NCI-H748 treated with DMSO at 0.1 percent for 48 hours (cell line): ENCODE results near the gene SHLD1.
"Not testable (repeated sequence)": the region's sequence is repeated elsewhere in the genome, so short reads cannot be mapped to it uniquely, and the experiment has no call there.

ENCODE experiments used
- DNase-seq: peaks from one replicate; lab custom pipeline; 2025; lab: John Stamatoyannopoulos, UW

Gene SHLD1

DNA sequence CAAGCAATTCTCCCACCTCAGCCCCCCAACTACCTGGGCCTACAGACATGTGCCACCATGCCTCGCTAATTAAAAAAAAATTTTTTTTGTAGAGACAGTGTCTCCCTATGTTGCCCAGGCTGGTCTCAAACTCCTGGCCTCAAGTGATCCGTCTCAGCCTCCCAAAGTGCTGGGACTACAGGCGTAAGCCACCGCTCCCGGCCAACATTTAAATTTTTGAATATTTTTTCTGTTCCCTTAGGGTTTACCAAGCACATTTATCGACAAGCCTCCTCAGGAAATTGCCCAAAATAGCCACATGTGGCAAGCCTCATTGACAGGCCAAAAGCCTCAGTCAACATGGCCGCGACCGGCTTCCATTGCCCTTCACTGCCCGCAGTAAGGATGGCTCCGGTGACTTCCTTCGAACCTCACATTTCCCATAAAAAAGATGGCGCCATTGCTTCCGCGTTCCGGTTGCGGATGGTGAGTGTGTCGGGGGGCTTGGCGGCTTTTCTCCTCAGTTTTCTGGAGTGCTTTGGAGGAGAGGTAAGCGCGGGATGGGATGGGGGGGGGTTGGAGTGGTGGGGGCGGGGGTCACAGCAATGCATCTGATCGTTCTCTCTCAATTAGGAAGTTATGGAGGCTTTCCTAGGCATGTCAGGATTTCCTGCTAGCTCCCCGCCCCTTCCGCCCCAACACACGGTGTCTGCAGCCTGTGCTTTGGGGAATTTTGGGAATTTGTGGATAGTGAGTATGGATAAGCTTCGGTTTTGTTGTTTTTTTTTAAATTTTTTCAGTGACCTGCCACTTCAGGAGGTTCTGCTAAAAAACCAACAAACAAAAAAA, at the start of gene SHLD1:
SHLD1 (plus strand) TSS at position 450 of the 828 bp plus-strand sequence. CDS start 22,465 bp downstream, outside the sequence.
- peak; percentile 98 for DNase-seq

- not testable (repeated sequence) for DNase-seq
Measured at GRCh38 chr20:5702339-5702738, 47.9 kb upstream of the SHLD1 start.

DNA sequence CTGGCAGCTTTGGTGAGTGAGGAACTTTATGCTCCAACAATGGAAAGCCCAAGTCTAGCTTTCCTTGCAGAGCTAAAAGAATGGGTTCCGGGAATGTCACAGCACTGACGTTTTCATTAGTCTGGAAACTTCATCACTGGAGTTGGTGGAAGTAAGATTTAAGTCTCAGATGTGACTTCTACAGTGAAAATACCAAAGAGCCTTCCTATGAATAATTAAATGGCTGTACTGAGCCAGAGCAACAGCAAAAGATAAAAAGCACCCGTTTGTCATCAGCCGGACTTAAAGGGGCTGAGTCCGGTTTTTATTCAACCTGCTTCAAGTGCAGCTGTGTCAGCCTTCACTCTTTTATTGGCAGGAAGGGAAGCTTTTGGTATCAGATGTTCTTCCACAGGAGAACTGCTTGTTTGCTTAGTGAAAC, 46.5 kb upstream of the SHLD1 start:
- peak; percentile 30 for DNase-seq

- DNase-seq, result no peak
Measured at GRCh38 chr20:5705827-5706226, 44.4 kb upstream of the SHLD1 start.

- no peak for DNase-seq
Measured at GRCh38 chr20:5706797-5707196, 43.4 kb upstream of the SHLD1 start.

GRCh38 chr20:5710551-5710950, 39.6 kb upstream of the SHLD1 start:
- no peak for DNase-seq

DNA sequence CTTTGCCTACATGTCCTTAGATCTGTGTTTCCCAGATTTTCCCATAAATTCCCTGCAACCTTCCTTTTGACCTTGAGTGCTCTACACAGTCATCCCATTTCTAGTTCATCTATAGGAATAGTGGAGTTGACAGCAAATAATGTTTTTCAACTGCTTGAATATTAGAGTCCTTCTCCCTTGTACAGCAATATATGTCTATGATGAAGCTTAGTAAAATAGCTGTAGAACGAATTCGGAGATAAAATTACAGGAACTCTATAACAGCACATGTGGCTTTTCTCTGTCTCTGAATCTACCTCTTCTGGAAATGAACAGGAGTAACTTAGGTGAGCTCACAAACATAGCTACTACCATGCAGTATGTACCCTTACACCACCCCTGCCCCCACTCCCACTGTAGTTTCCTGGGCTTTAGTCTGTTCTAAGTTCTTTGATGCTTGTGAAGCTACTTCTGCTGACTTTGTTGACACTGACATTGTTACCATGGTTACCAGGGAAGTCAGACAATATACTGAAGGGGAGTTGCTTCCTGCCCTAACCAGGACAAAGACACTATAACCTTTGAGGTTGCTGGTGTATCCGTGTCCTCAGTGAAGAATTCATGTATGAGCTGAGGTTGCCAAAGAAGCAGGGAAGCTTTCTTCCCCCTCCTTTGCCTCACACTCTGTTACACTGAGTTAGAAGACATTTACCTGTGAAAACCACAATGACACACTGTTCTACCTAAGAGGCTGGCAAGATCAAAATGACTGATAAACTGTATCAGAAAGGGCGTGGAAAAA, 35.8 kb upstream of the SHLD1 start:
- no peak for DNase-seq

DNA sequence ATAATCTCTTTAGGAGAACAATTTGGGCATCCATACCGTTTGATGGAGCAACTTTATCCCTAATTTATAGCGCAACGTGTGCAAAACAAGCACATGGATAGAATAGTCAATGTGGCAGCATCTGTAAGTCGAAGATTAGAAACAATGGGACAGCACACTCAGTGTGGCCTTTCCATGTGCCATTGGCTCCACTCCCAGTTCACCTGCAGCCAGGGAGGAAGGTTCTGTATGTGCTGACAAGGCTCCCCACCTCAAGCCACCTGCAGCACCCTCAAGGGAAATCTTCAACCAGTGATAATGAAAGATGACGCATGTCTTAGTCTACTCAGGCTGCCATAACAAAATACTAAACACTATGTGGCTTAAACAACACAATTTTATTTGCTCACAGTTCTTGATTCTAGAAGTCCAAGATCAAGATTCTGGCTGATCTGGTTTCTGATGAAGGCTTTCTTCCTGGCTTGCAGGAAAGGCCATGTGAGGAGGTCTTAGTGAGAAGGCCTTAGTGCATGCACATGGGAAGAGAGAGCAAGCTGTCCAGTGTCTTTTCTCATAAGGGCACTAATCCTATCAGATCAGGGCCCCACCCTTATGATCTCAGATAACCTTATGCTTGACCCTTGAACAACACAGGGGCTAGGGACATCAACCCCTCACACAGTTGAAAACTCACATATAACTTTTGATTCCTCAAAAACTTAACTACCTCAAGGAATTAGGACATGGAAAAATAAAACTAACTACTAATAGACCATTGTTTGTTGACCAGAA, 34.9 kb upstream of the SHLD1 start:
- DNase-seq, result no peak

DNA sequence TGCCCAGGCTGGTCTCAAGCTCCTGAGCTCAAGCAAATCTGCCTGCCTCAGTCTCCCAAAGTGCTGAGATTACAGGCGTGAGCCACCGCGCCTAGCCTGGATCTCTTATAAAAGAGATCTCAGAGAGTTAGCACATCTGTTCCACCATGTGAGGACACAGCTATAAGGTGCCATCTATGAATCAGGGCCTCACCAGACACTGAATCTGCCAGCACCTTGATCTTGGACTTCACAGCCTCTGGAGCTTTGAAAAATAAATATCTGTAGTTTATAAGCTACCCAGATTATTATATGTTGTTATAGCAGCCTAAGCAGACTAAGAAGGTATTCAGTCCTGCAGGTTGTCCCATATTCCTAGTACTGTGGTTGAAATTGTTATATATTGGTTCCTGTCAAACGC, 33.2 kb upstream of the SHLD1 start:
- no peak for DNase-seq

DNA sequence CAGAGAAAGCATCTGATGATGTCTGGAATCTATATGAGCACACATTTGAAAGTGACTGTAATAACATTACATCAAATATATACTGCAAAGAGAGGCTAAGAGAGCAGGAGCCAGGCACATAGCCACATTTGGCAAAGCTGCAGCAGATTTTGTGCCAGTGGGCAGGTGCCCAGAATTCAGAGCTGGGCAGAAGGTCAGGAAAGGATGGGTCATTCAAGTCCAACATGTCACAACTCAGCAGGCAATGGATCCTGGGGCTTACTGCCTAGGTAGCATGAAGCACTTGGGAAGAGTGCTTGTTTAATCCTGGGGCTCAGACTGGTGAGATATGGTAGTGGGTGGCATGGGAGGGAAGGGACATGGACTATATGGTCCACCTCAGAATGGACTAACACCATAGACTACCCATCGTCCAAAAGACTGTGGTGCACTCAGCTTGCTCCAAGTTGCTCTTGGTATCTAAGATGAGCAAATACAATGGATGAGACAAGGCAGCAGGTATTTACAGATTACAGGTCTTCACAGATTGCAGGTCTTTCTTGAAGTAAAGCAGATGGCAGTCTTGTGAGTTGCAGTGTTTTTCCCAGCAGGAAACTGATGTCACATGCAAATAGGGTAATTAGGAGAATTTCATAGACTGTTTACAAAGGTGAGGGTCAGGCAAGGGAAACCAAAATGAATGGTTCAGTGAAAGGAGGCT, 31.2 kb upstream of the SHLD1 start:
- no peak for DNase-seq

DNA sequence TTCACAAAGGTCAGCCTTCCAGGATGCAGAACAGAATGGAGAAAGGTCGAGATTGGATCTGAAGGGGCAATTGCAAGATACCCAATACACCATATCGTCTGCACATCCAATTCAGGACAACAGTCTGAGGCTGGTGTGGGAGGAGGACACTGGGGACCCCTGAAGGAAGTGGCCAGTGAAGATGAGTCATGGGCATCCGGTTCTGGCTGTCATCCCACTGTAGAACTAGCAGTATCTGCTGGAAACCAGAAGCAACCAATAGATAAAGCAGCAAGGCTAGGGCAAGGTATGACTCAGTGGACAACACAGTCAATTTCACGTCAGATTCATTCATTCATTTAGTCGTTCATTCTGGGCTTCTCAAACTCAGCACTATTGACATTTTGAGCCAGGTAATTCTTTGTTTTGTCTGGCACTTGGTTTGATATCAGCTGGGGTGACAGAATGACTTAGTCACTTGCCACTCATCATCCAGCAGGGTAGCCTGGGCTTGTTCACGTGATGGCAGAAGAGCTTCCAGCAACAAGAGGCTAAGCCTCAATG, 30.3 kb upstream of the SHLD1 start:
- no peak for DNase-seq

- DNase-seq, result no peak
Measured at GRCh38 chr20:5720696-5721095, 29.5 kb upstream of the SHLD1 start.

- not testable (repeated sequence) for DNase-seq
Measured at GRCh38 chr20:5721356-5721755, 28.8 kb upstream of the SHLD1 start.

DNA sequence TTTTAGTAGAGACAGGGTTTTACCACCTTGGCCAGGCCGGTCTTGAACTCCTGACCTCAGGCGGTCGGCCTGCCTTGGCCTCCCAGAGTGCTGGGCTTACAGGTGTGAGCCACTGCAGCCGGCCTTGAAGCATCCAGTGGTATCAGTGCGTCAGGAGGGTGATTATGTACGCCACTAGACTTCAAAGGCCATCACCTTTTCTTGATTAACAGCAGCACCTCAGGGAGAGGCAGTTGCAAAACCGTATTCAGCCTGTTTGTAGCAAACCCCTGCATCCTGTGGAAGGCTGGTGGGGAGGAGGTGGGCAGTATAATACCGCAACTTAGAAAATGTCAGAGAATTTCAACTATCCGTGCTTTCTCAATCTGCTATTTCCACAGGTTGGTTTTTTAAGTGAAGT, 27.3 kb upstream of the SHLD1 start:
- no peak for DNase-seq

GRCh38 chr20:5725183-5725463, 25.1 kb upstream of the SHLD1 start:
- not testable (repeated sequence) for DNase-seq

GRCh38 chr20:5727018-5727515, 23.1 kb upstream of the SHLD1 start:
- no peak for DNase-seq

- DNase-seq, result no peak
Measured at GRCh38 chr20:5729348-5729747, 20.9 kb upstream of the SHLD1 start.

DNA sequence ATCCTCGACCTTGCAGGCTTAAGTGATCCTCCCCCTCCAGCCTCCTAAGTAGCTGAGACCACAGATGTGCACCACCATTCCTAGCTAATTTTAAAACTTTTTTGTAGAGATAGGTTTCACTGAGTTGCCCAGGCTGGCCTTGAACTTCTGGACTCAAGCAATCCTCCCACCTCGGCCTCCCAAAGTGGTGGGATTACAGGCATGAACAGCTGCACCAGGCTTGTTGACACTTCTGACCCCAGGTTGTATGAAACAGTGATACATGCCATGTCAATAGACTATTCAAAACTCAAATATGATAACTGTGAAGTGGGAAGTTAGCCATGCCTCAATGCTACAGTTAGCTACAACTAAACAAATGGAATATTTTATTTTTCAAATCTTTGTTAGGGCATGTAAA, 20.1 kb upstream of the SHLD1 start:
- no peak for DNase-seq

DNA sequence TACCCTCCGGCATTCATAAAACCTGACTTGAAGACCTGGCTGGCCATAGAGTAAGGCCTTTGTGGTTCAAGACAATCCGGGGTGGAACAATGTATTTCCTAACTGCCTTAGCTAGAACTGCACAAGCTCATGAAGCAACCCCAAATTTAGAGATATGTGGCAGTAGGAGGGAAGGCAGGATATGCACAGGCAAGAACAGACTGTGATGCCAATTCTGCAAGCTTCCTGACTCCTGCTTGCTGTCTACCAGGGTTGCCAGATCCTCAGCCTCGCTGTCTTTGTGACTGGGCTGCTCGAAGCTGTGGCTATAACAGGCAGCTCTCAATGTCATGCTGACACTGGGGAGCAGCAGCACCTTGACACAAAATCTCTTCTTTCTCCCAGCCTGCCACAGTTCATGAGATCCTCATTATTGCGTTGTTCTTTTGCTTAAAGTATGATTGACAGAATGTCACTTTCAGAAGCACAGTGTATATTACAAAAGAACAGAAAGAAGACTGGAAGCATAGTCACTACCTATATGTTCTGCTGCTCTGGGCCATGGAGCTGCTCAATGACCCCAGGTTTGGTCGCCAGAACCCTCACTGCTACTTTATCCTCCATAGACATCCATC, 18.3 kb upstream of the SHLD1 start:
- DNase-seq, result no peak

DNA sequence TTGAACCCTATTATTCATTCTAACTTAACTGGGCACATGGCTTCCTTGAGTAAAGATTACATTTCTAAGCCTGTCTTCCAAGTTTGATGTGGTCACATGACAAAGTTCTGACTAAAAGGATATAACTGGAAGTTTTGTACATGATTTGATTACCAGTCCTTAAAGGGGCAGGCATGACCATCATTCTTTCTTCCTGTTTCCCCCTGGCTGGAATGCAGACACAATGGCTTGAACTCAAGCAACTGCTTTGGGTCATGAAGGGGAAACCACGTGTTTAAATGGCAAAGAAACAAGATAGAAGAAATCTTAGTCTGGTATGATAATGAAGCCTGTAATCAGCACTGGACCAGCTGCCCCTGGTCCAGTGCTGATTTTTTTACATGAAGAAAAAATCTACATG, 15.6 kb upstream of the SHLD1 start:
- DNase-seq, result no peak

GRCh38 chr20:5735845-5736510, 14.2 kb upstream of the SHLD1 start:
- DNase-seq, result no peak
